Keratinocyte (primary cell): Measurements from ENCODE around the gene CACNA1E. TPM values are rescaled to one million over a fixed set of nuclear protein-coding genes. Genes with fewer than 3 reads are reported as not detected.
A peak's percentile ranks its signal among the peaks of the same experiment; 100 is the strongest.

Experiments
- DNase-seq: peaks from one replicate; pipeline ENCODE4 v3.0.0-alpha.2; 2011; ENCODE audit warnings: low read depth, missing footprints, low spot score
- FAIRE-seq: peaks from 2 replicates; lab custom pipeline; 2011; peaks lifted over from hg19 to GRCh38; lab: Jason Lieb, UNC
- H2AFZ ChIP-seq: 2 replicates; pipeline ENCODE4 v1.6.0; 2012; ENCODE audit warnings: low read length, control low read depth, inconsistent platforms; ENCODE audit not compliant: control insufficient read depth
- H3K27ac ChIP-seq: 2 replicates; pipeline ENCODE4 v1.5.1; 2011; ENCODE audit warnings: low read length; ENCODE audit not compliant: control insufficient read depth, insufficient read depth
- H3K27me3 ChIP-seq: 3 replicates; pipeline ENCODE4 v1.6.0; 2011; ENCODE audit warnings: low read length; ENCODE audit not compliant: control insufficient read depth, insufficient read depth; ENCODE audit errors: extremely low read depth
- H3K36me3 ChIP-seq, 2 experiments: 2 replicates in 1 of 2; 3 replicates in 1 of 2; pipeline ENCODE4 v1.5.1; 2011; ENCODE audit warnings: low read length in 2 of 2, mild to moderate bottlenecking in 1 of 2; ENCODE audit not compliant: control insufficient read depth in 2 of 2, insufficient read depth in 2 of 2; ENCODE audit errors: extremely low read depth in 1 of 2
- H3K4me1 ChIP-seq: 3 replicates; pipeline ENCODE4 v1.5.1; 2011; ENCODE audit warnings: low read length; ENCODE audit not compliant: control insufficient read depth, insufficient read depth; ENCODE audit errors: extremely low read depth
- H3K4me2 ChIP-seq: 3 replicates; pipeline ENCODE4 v1.6.0; 2011; ENCODE audit warnings: low read depth, low read length; ENCODE audit not compliant: control insufficient read depth, insufficient read depth; ENCODE audit errors: extremely low read depth
- H3K4me3 ChIP-seq, 3 experiments: fragments of 200-600 bp in 1 of 3; sonication (generic) in 1 of 3; 2 replicates in 2 of 3; 3 replicates in 1 of 3; pipeline ENCODE4 v1.5.1; 2011 to 2016; ENCODE audit warnings: low read length in 3 of 3, mild to moderate bottlenecking in 3 of 3, control low read depth in 2 of 3, inconsistent platforms in 1 of 3, low read depth in 1 of 3, mixed read lengths in 1 of 3, mixed run types in 1 of 3, moderate library complexity in 1 of 3; ENCODE audit not compliant: control insufficient read depth in 2 of 3, insufficient read depth in 2 of 3; ENCODE audit errors: extremely low read depth in 1 of 3
- H3K79me2 ChIP-seq: 2 replicates; pipeline ENCODE4 v1.6.0; 2012; ENCODE audit warnings: low read length; ENCODE audit not compliant: control insufficient read depth, insufficient read depth
- H3K9ac ChIP-seq: 3 replicates; pipeline ENCODE4 v1.6.0; 2011; ENCODE audit warnings: low read length; ENCODE audit not compliant: control insufficient read depth, insufficient read depth; ENCODE audit errors: extremely low read depth
- H3K9me1 ChIP-seq: 3 replicates; pipeline ENCODE4 v1.6.0; 2011; ENCODE audit warnings: low read length; ENCODE audit not compliant: control insufficient read depth, insufficient read depth; ENCODE audit errors: extremely low read depth
- H3K9me3 ChIP-seq: 2 replicates; pipeline ENCODE4 v1.5.1; 2012; ENCODE audit warnings: low read depth, low read length; ENCODE audit not compliant: control insufficient read depth
- H4K20me1 ChIP-seq: 3 replicates; pipeline ENCODE4 v1.6.0; 2011; ENCODE audit warnings: low read length; ENCODE audit not compliant: control insufficient read depth, insufficient read depth; ENCODE audit errors: extremely low read depth
- CTCF ChIP-seq, 3 experiments: IDR thresholded peaks in 1 of 3; conservative IDR thresholded peaks in 1 of 3; optimal IDR thresholded peaks in 1 of 3; 2 replicates in 2 of 3; 3 replicates in 1 of 3; pipeline versions ENCODE3 to v1.5.1; 2011; ENCODE audit warnings: low read length in 3 of 3, mild to moderate bottlenecking in 3 of 3, moderate library complexity in 2 of 3, control low read depth in 1 of 3, inconsistent platforms in 1 of 3; ENCODE audit not compliant: insufficient read depth in 2 of 3; ENCODE audit errors: extremely low read depth in 1 of 3
- EZH2 ChIP-seq: IDR thresholded peaks from one replicate; pipeline ENCODE4 v1.6.1; 2012; ENCODE audit warnings: inconsistent platforms, mild to moderate bottlenecking, low read length, moderate library complexity
- dilution Hi-C: fragments of 300-500 bp; cut with MboI; formaldehyde crosslinking; loops from one replicate; pipeline ENCODE4 v1.7.0; 2020; ENCODE audit warnings: low sequenced_read_pairs; ENCODE audit not compliant: extremely low pct_ligation_motif_present
- polyA plus RNA-seq, 5 experiments: library from polyadenylated mRNA; depleted of rRNA in 3 of 5; stranded (reverse) in 3 of 5; stranded (forward) in 1 of 5; unstranded in 1 of 5; fragments of >200 nt; gene quantifications; 1 replicate in 1 of 5; 2 replicates in 3 of 5; 3 replicates in 1 of 5; pipeline versions ENCODE4 v1.2.1 to v1.2.3, GENCODE V29; 2011 to 2012; ENCODE audit warnings: missing spikeins in 2 of 5, low read depth in 1 of 5, low replicate concordance in 1 of 5

Gene CACNA1E
- polyA plus RNA-seq, 1 donor (not counting 4 experiments of a cell fraction or from before 2014, with no cell fraction given), result not detected

GRCh38 chr1:181503171-181503810 is 20.0 kb downstream of the CACNA1E start:
- H3K9me1 ChIP-seq, result no peaks in the 10 kb centered on the region
- H3K9me3 ChIP-seq, result no peaks in the 10 kb centered on the region
- H3K4me1 ChIP-seq, result peaks cover 3% of the 10 kb centered on the region
- H3K79me2 ChIP-seq, result no peaks in the 10 kb centered on the region
- no peaks in the 10 kb centered on the region for H4K20me1 ChIP-seq
- no peaks in the 10 kb centered on the region for H3K27me3 ChIP-seq
- dilution Hi-C loops, result no loop called here
- TF ChIP-seq CTCF (optimal IDR thresholded peaks at IDR 0.05 in 1 of 3, IDR thresholded peaks at IDR 0.05 in 1 of 3, conservative IDR thresholded peaks at IDR 0.05 in 1 of 3; ENCODE audit: extremely low read depth in 1 of 3, insufficient read depth in 2 of 3, low read length in 3 of 3) (no peak), EZH2 (no peak)
- H3K4me2 ChIP-seq, result no peak overlapping the region
- FAIRE-seq (no peak), DNase-seq (no peak)
- H3K36me3 ChIP-seq, result no peaks in the 10 kb centered on the region
- no peak overlapping the region for H3K27ac ChIP-seq
- no peak overlapping the region for H3K4me3 ChIP-seq
- H3K9ac ChIP-seq, result no peak overlapping the region
- no peak overlapping the region for H2AFZ ChIP-seq

- TF ChIP-seq CTCF (optimal IDR thresholded peaks at IDR 0.05 in 1 of 3, IDR thresholded peaks at IDR 0.05 in 1 of 3, conservative IDR thresholded peaks at IDR 0.05 in 1 of 3; ENCODE audit: extremely low read depth in 1 of 3, insufficient read depth in 2 of 3, low read length in 3 of 3) (peak in 1 of 3 experiments; percentile 23), EZH2 (no peak)
- H3K9ac ChIP-seq, result no peak overlapping the region
- H3K27ac ChIP-seq, result no peak overlapping the region
- H3K79me2 ChIP-seq, result no peaks in the 10 kb centered on the region
- peaks cover 3% of the 10 kb centered on the region for H3K27me3 ChIP-seq
- H3K4me3 ChIP-seq, result no peak overlapping the region
- no peaks in the 10 kb centered on the region for H4K20me1 ChIP-seq
- FAIRE-seq, result no peak
- H3K9me3 ChIP-seq, result no peaks in the 10 kb centered on the region
- no peak overlapping the region for H2AFZ ChIP-seq
- DNase-seq, result no peak
- no peak overlapping the region for H3K4me2 ChIP-seq
- H3K9me1 ChIP-seq, result no peaks in the 10 kb centered on the region
- dilution Hi-C loops, result no loop called here
- H3K4me1 ChIP-seq, result peaks cover 1% of the 10 kb centered on the region
- no peaks in the 10 kb centered on the region for H3K36me3 ChIP-seq
These were observed 21.1 kb downstream of the CACNA1E start for GRCh38 chr1:181504399-181504842.
